ENCODE measurements around the gene NRG3. TPM values are rescaled to one million over a fixed set of nuclear protein-coding genes. Genes with fewer than 3 reads are reported as not detected.
"Not testable (repeated sequence)": the region's sequence is repeated elsewhere in the genome, so short reads cannot be mapped to it uniquely, and the experiment has no call there.

The NRG3 gene
- total RNA-seq, 2 donors from 2014 or later = 0.93 to 1.5 TPM

DNA sequence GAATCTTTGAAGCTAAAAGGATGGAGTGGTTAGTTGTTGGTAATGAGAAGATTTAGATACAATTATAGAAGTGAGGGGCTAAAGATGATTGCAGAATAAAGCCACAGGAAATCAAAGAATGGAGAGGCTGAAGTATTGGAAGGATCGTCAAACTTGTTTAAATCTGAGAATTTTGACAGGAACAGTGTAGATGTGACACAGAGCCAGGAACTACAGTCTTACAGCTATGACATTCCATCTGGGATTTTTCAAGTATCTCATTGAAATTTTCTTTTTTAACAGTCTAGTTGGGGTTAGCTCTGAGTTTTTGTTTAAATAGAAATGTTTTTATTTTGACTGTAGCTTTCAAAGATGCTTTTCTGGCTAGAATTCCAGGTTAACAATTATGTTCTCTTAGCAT, 181.4 kb downstream of the NRG3 start:
- intact Hi-C loops (cut with DNase I) = no loop called here
- no peak for DNase-seq (ENCODE audit: low spot score)

DNA sequence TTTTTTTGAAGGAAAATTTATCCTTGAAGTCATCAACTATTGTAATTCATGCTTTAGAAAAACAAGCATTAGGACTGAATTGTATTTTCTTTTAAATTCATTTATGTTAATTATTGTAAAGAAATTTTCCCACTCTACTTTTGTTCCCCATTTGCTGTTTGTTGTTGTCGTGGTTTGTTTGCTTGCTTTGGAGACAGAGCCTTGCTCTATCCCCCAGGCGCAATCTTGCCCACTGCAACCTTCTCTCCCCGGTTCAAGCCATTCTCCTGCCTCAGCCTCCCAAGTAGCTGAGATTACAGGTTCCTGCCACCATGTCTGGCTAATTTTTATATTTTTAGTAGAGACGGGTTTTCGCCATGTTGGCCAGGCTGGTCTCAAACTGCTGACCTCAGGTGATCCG, 192.2 kb downstream of the NRG3 start:
- DNase-seq (ENCODE audit: low spot score); intact Hi-C loops (cut with DNase I): not testable (repeated sequence)

DNA sequence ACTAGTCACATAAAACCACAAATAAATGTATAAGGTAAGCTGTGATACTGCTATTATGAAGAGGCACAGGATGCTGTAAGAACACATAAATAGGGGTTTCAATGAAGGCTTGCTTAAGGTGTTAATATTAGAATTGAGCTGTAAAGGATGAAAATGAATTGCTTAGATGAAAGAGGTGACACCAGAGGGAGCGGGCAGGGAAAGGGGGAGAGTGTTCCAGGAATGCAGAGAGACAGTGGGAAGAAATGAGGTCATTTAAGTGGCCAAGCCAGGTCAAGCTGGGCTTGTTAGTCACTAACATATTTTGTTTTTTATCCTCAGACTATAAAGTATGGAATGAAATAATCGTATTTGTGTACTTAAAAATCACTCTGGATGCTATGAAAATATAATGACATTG, 193.5 kb downstream of the NRG3 start:
- intact Hi-C loops (cut with DNase I) = no loop called here
- DNase-seq (ENCODE audit: low spot score) = no peak

GRCh38 chr10:82071231-82071630, 196.2 kb downstream of the NRG3 start:
- no peak for DNase-seq (ENCODE audit: low spot score)
- intact Hi-C loops (cut with DNase I) = no loop called here

DNA sequence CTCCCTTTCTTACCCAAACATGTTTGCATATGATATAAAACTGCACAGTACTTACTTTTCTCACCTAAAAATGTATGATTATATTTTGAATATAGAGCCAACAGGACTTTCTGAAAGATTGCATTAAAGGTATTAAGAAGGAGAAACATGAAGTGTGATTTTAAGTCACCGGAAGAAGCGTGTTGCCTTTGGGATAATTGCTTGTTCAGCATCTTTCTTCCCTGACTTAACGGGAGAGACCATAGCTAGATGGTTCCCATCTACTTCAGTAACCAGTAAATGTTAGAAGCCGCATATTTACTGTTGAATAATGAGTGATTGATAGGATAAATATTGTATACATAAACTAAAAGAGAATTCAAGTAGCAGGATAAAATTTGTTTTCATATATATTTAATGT, 197.1 kb downstream of the NRG3 start:
- intact Hi-C loops (cut with DNase I) = no loop called here
- no peak for DNase-seq (ENCODE audit: low spot score)

DNA sequence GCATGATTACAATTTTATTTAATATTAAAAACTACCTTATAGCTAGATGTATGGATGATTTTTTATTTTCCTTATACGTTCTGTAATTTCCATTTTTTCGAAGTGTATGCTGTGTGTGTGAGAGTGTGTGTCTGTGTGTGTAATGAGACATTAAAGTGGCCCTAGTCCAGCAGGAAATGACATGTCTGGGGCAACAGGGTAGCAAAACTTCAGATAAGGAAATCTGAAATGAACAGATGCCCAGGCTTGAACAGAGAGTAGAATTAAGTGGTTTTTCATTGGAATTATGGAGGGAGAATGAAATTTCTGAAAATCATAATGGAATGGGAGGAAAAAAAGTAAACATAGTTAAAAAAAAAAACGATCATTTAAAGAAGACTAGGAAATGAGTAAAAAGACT, 200.6 kb downstream of the NRG3 start:
- intact Hi-C loops (cut with DNase I) = no loop called here
- DNase-seq (ENCODE audit: low spot score) = no peak

GRCh38 chr10:82084496-82084895, 209.5 kb downstream of the NRG3 start:
- no peak for DNase-seq (ENCODE audit: low spot score)
- intact Hi-C loops (cut with DNase I) = no loop called here

DNA sequence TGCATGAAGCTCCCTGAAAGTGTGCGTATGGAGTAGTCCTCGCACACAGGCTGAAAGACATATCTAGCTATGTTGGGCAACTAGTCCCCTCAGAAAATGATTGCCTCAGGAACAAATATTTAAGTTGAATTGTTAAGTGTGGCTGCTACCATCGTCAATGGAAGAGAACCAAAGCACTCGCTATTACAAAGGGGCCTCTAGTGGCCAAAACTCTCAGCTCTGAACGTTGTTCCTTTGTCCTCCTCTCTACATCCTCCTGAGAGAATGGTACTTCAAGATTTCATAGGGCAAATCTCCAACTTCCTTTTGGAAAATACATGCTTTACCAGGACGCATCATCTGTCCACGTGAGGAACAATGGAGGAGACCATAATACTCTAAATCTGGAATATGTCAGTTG, 209.9 kb downstream of the NRG3 start:
- intact Hi-C loops (cut with DNase I) = no loop called here
- DNase-seq (ENCODE audit: low spot score) = no peak

DNA sequence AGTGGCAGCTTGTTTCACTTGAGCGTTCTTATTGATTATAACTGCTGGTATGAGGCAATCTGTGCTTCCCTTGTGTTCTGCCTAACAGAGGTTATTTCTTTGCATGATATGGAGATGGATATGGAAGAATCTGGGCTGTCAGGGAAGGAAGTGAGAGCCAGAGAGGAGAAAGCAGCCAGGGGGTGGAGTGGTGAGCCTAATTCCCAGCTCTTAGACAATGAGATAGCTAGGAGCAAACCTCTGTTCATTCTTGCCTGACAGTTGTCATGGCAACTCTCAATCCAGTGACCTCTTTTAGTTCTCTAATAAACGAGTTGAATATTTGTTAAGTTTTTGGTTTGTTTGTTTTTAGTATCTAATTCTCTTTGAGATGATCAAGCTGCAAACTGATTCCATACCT, 214.3 kb downstream of the NRG3 start:
- DNase-seq (ENCODE audit: low spot score) = no peak
- intact Hi-C loops (cut with DNase I) = no loop called here

DNA sequence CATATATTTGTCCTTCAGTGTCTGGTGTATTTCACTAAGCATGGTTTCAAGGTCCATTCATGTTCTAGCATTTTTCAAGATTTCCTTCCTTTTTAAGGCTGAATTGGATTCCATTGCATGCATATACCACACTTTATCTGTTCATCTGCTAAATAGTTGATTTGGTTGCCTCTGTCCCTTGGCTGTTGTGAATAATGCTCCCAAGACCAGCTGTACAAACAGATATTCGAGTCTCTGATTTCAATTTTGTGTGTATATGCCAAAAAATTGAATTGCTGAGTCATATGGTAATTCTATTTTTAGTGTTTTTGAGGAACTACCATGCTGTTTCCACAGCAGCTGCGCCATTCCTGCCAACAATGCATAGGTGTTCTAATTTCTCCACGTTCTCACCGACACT, 216.4 kb downstream of the NRG3 start:
- DNase-seq (ENCODE audit: low spot score) = no peak
- intact Hi-C loops (cut with DNase I) = no loop called here

DNA sequence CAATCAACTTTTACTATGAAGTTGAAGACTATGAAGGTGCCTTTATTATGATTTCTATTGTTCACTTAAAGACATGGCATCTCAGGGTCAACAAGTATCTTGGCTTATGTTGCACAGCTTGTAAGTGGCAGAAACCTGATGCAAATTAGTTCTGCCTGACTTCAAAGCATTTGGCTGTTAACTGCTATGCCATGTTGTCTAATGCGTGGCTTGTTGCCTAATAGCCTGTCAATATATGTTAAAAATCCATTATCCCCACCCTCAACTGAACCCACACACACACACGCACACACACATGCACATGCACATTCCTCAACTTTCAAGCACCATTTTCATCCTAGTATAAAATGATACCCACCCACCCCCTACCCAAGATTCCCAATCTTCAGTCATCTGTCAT, 217.1 kb downstream of the NRG3 start:
- intact Hi-C loops (cut with DNase I) = no loop called here

GRCh38 chr10:82124713-82125112, 249.7 kb downstream of the NRG3 start:
- intact Hi-C loops (cut with DNase I) = no loop called here
- no peak for DNase-seq (ENCODE audit: low spot score)

More for the DNA sequence above, 217.1 kb downstream of the NRG3 start:
- no peak for DNase-seq (ENCODE audit: low spot score)

GRCh38 chr10:82128527-82128926, 253.5 kb downstream of the NRG3 start:
- intact Hi-C loops (cut with DNase I) = no loop called here
- no peak for DNase-seq (ENCODE audit: low spot score)

GRCh38 chr10:82136103-82136502, 261.1 kb downstream of the NRG3 start:
- intact Hi-C loops (cut with DNase I) = no loop called here
- no peak for DNase-seq (ENCODE audit: low spot score)

GRCh38 chr10:82144153-82144552, 269.2 kb downstream of the NRG3 start:
- intact Hi-C loops (cut with DNase I) = no loop called here

GRCh38 chr10:82148764-82149163, 273.8 kb downstream of the NRG3 start:
- intact Hi-C loops (cut with DNase I) = no loop called here
- no peak for DNase-seq (ENCODE audit: low spot score)

More at GRCh38 chr10:82144153-82144552, 269.2 kb downstream of the NRG3 start:
- DNase-seq (ENCODE audit: low spot score) = no peak

DNA sequence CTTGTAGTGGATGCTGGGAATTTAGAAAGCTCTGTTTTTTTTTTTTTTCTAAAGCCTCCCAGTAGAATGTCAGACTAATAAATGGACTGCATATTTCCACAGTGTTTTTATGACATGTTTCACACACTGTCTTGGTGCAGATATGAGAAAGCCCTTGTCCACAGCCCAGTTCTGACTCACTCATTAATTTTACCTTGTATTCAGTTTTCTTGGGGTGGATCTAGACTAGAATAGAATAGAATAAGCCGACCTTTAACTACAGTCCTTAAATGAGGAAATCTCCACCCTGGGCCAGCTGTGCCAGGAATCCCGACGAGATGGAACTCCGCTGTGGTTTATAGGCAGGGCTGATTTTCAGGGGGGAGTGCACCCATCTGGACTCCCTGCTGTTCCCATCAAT, 274.7 kb downstream of the NRG3 start:
- intact Hi-C loops (cut with DNase I) = no loop called here
- no peak for DNase-seq (ENCODE audit: low spot score)

- DNase-seq (ENCODE audit: low spot score) = no peak
Observed at GRCh38 chr10:82150123-82150900, 275.3 kb downstream of the NRG3 start.

DNA sequence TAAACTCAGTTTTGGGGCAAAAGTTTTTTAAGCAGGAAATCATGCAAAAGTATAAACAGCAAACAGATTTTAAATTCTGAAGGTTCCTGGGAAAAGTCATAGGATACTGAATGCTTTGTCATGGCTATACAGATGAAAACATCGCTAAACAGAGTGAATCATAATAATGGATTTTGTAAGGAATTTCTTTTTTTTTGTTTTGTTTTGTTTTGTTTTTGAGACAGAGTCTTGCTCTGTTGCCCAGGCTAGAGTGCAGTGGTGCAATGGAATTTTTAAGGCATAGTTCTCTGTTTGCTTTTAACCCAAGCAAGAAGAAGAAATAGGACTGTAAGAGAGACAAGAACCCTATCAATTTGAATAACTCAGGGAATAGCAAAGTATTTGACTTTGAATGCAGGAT, 285.3 kb downstream of the NRG3 start:
- intact Hi-C loops (cut with DNase I) = no loop called here
- DNase-seq (ENCODE audit: low spot score) = no peak

More at GRCh38 chr10:82150123-82150900, 275.3 kb downstream of the NRG3 start:
- intact Hi-C loops (cut with DNase I) = no loop called here

DNA sequence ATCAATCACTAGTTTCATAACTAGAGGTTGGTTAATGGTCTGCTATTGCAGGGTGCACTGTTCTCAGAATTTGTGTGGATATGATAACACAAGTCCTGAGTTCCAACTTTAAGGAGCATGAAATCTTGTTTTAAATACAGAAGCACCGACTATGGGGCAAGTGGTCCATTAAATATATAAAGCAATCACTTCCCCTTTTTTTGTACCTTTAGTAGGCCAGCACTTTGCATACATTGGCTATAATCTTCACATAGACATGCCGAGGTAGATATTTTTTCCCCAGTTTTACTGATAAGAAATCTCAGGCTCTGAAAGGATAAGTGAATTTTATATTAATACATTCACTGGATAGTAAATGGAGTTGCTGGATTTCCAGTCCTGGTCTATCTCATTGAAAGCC, 286.3 kb downstream of the NRG3 start:
- no peak for DNase-seq (ENCODE audit: low spot score)
- intact Hi-C loops (cut with DNase I) = no loop called here

DNA sequence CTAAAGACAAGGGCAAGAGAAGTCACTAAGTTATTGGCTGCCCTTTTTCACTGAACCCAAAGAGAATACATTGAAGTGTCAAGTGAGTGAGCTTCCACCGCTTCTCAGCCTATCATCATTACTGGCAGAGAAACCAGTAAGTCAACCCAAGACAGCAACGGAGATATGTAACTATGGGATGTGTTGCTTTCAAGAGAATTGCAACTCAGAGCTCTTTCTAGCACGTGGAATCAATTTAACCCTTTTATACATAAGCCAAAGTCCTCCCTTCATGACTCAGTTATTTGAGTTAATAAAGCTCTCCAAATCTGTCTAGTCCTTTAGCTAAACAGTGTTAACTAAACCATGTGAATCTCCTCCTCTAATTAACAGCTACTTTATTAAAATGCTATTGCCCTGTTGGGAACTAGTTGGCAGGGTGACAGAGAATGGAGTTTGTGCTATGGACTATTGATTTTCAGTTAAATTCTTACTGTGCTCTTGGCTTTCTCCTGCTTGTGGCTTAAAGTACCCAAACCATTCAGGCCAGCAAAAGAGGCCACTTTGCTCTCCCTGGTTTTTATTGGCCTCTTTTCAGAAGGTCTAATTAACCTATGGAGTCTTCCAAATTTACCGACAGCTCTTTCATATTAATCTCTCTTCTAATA, 287.7 kb downstream of the NRG3 start:
- intact Hi-C loops (cut with DNase I) = no loop called here
- DNase-seq (ENCODE audit: low spot score) = no peak

Data from posterior vena cava (tissue), 2 donors.